IMR-90 (cell line): ENCODE results near the gene RYR3. TPM values are rescaled to one million over a fixed set of nuclear protein-coding genes. Genes with fewer than 3 reads are reported as not detected.
A peak's percentile ranks its signal among the peaks of the same experiment; 100 is the strongest.

Experiments
- ATAC-seq: fragments of 200-7000 bp; cut with Tn5 transposase; 2 replicates; pipeline ENCODE4 v1.9.1; 2020; ENCODE audit warnings: low read depth, mild to moderate bottlenecking, moderate library complexity
- BruUV-seq: library from RNA; stranded (reverse); fragments of 400-500 nt; replicated peaks from 2 replicates; lab custom pipeline; 2021; lab: Mats Ljungman, UMichigan
- CTCF ChIA-PET: fragments of 300-600 bp; formaldehyde crosslinking; extraction: SDS; loops from one replicate; lab custom pipeline; 2021; ENCODE audit warnings: antibody characterized with exemption; lab: Yijun Ruan, JAX
- POLR2A ChIA-PET: fragments of 300-600 bp; sonication (Branson Sonifier 250); formaldehyde crosslinking; loops from one replicate; lab custom pipeline; 2022; ENCODE audit warnings: antibody characterized with exemption; ENCODE audit not compliant: unreplicated experiment; lab: Charles Lee
- DNase-seq: peaks from one replicate; pipeline ENCODE4 v3.0.0; 2013
- H2AFZ ChIP-seq: replicated peaks from 2 replicates; pipeline ENCODE3; 2013; ENCODE audit warnings: low read length, mild to moderate bottlenecking; ENCODE audit not compliant: poor library complexity
- H2AK5ac ChIP-seq: 2 replicates; pipeline ENCODE4 v1.6.1; 2013; ENCODE audit warnings: low read depth, low read length, inconsistent platforms
- H2AK9ac ChIP-seq: replicated peaks from 2 replicates; pipeline ENCODE3; 2013; ENCODE audit warnings: mild to moderate bottlenecking, low read depth, low read length, moderate library complexity; ENCODE audit not compliant: poor library complexity
- H2BK120ac ChIP-seq: 2 replicates; pipeline ENCODE4 v1.6.1; 2013; ENCODE audit warnings: low read depth, low read length, inconsistent platforms
- H2BK15ac ChIP-seq: 3 replicates; pipeline ENCODE4 v1.6.1; 2013; ENCODE audit warnings: low read depth, low read length, inconsistent platforms
- H2BK20ac ChIP-seq: 2 replicates; pipeline ENCODE4 v1.6.1; 2013; ENCODE audit warnings: low read depth, mild to moderate bottlenecking, inconsistent platforms, low read length, moderate library complexity
- H2BK5ac ChIP-seq: 2 replicates; pipeline ENCODE4 v1.6.1; 2013; ENCODE audit warnings: mild to moderate bottlenecking, low read depth, low read length, inconsistent platforms; ENCODE audit not compliant: poor library complexity, severe bottlenecking
- H3K14ac ChIP-seq: replicated peaks from 2 replicates; pipeline ENCODE4 v1.6.1; 2013; ENCODE audit warnings: low read depth, low read length, inconsistent platforms
- H3K18ac ChIP-seq: 2 replicates; pipeline ENCODE4 v1.6.1; 2013; ENCODE audit warnings: low read depth, low read length, control low read depth
- H3K23ac ChIP-seq: 2 replicates; pipeline ENCODE4 v1.6.1; 2013; ENCODE audit warnings: low read depth, low read length, inconsistent platforms
- H3K27ac ChIP-seq: 2 replicates; pipeline ENCODE4 v1.5.1; 2013; ENCODE audit warnings: mild to moderate bottlenecking, control low read depth, low read length; ENCODE audit not compliant: insufficient read depth
- H3K27me3 ChIP-seq: 2 replicates; pipeline ENCODE4 v1.6.1; 2013; ENCODE audit warnings: low read length; ENCODE audit not compliant: control insufficient read depth, insufficient read depth
- H3K36me3 ChIP-seq: 2 replicates; pipeline ENCODE4 v1.6.1; 2013; ENCODE audit warnings: low read length, mixed read lengths; ENCODE audit not compliant: control insufficient read depth, insufficient read depth
- H3K4ac ChIP-seq: 2 replicates; pipeline ENCODE4 v1.6.1; 2013; ENCODE audit warnings: low read depth, low read length, inconsistent platforms
- H3K4me1 ChIP-seq: 2 replicates; pipeline ENCODE4 v1.6.1; 2013; ENCODE audit warnings: low read length, mixed read lengths; ENCODE audit not compliant: control insufficient read depth, insufficient read depth
- H3K4me2 ChIP-seq: 2 replicates; pipeline ENCODE4 v1.6.1; 2013; ENCODE audit warnings: low read depth, mild to moderate bottlenecking, control low read depth, low read length, moderate library complexity
- H3K4me3 ChIP-seq: 2 replicates; pipeline ENCODE4 v1.5.1; 2013; ENCODE audit warnings: low read depth, mild to moderate bottlenecking, control low read depth, low read length, moderate library complexity; ENCODE audit not compliant: insufficient read depth
- H3K56ac ChIP-seq: 2 replicates; pipeline ENCODE4 v1.6.1; 2013; ENCODE audit warnings: low read length, inconsistent platforms; ENCODE audit not compliant: insufficient read depth; ENCODE audit errors: extremely low read depth
- H3K79me1 ChIP-seq, 2 experiments: 2 replicates each; pipeline ENCODE4 v1.6.1; 2013; ENCODE audit warnings: low read length in 2 of 2, inconsistent platforms in 1 of 2, low read depth in 1 of 2
- H3K9ac ChIP-seq: 2 replicates; pipeline ENCODE4 v1.6.1; 2013; ENCODE audit warnings: low read depth, low read length, control low read depth
- H3K9me1 ChIP-seq: 2 replicates; pipeline ENCODE4 v1.6.1; 2013; ENCODE audit warnings: low read length, inconsistent platforms; ENCODE audit not compliant: insufficient read depth
- H3K9me3 ChIP-seq: 2 replicates; pipeline ENCODE4 v1.6.1; 2013; ENCODE audit warnings: low read length; ENCODE audit not compliant: control insufficient read depth, insufficient read depth
- H4K20me1 ChIP-seq: 2 replicates; pipeline ENCODE4 v1.6.1; 2013; ENCODE audit warnings: low read length, inconsistent platforms; ENCODE audit not compliant: insufficient read depth
- H4K5ac ChIP-seq: 2 replicates; pipeline ENCODE4 v1.6.1; 2013; ENCODE audit warnings: mild to moderate bottlenecking, low read depth, low read length, control low read depth
- H4K8ac ChIP-seq, 2 experiments: 2 replicates each; pipeline ENCODE4 v1.6.1; 2013; ENCODE audit warnings: low read depth in 2 of 2, low read length in 2 of 2, control low read depth in 1 of 2, inconsistent platforms in 1 of 2
- H4K91ac ChIP-seq: 2 replicates; pipeline ENCODE4 v1.6.1; 2013; ENCODE audit warnings: low read depth, low read length, inconsistent platforms; ENCODE audit not compliant: insufficient read depth
- CHD1 ChIP-seq: IDR thresholded peaks from 2 replicates; pipeline ENCODE4 v1.6.1; 2012; ENCODE audit warnings: low read depth, low read length, improper control_type of control experiment
- CTCF ChIP-seq: conservative IDR thresholded peaks from 2 replicates; pipeline ENCODE4 v1.5.1; 2012; ENCODE audit warnings: mild to moderate bottlenecking, low read depth, low read length, improper control_type of control experiment
- ELK1 ChIP-seq: fragments of 150-350 bp; IDR thresholded peaks from 2 replicates; pipeline ENCODE4 v1.6.1; 2016; ENCODE audit warnings: low read depth, mild to moderate bottlenecking, low read length, moderate library complexity, borderline replicate concordance
- MAFK ChIP-seq: IDR thresholded peaks from 2 replicates; pipeline ENCODE4 v1.6.1; 2012; ENCODE audit warnings: low read depth, low read length, improper control_type of control experiment
- NFE2L2 ChIP-seq: fragments of 150-350 bp; IDR thresholded peaks from 2 replicates; pipeline ENCODE4 v1.6.1; 2016; ENCODE audit warnings: low read depth, mild to moderate bottlenecking, low read length
- SMC3 ChIP-seq: fragments of 150-350 bp; IDR thresholded peaks from 2 replicates; pipeline ENCODE4 v1.6.1; 2016; ENCODE audit warnings: low read depth, mild to moderate bottlenecking, antibody characterized with exemption, low read length, moderate library complexity
- WGBS, 2 experiments: methylation state at CpG; one replicate each; pipeline versions ENCODE4 v1.1.5 to v1.1.7; 2013; ENCODE audit warnings: missing lambda C conversion rate in 2 of 2; ENCODE audit not compliant: insufficient read length in 1 of 2; ENCODE audit errors: extremely low coverage in 2 of 2; 5-methylcytosine and 5-hydroxymethylcytosine counted together
- dilution Hi-C: fragments of 300-500 bp; cut with HindIII; formaldehyde crosslinking; loops from one replicate; pipeline ENCODE4 v1.14.3; 2018; ENCODE audit warnings: low sequenced_read_pairs; ENCODE audit not compliant: unreplicated experiment
- in situ Hi-C: fragments of 300-500 bp; cut with MboI; formaldehyde crosslinking; loops from 3 replicates; pipeline ENCODE4 v1.14.3; 2019; ENCODE audit warnings: low sequenced_read_pairs, inconsistent platforms, mixed read lengths
- intact Hi-C: fragments of 100-400 bp; cut with micrococcal nuclease; formaldehyde crosslinking; loops from 2 replicates; pipeline ENCODE4 v1.10.0; 2022
- polyA plus RNA-seq, 3 experiments: library from polyadenylated mRNA; depleted of rRNA; stranded (reverse); fragments of >200 nt; gene quantifications; 2 replicates each; pipeline ENCODE4 v1.2.3, GENCODE V29; 2012; ENCODE audit warnings: low replicate concordance in 1 of 3
- total RNA-seq: library from RNA; depleted of rRNA; stranded (reverse); fragments of >200 nt; gene quantifications from 2 replicates; pipeline ENCODE4 v1.2.3, GENCODE V29; 2012

The RYR3 gene
- total and polyA plus RNA-seq, 2 of the 4 experiments (the other 2 are of a cell fraction), result 0.18 TPM; not detected in 1

GRCh38 chr15:33425142-33425541 lies 114.4 kb downstream of the RYR3 start:
- H2AK9ac ChIP-seq, result no peak overlapping the region
- no peak overlapping the region for H3K4me2 ChIP-seq
- no peak overlapping the region for H3K23ac ChIP-seq
- H3K9me1 ChIP-seq, result no peaks in the 10 kb centered on the region
- H3K79me1 ChIP-seq, result no peaks in the 10 kb centered on the region
- H3K4me1 ChIP-seq, result no peaks in the 10 kb centered on the region
- intact Hi-C loops, result no loop called here
- no CpG with 5 or more reads among the region's 3 CpGs for WGBS, 2 experiments
- no peak overlapping the region for H2BK15ac ChIP-seq
- H4K91ac ChIP-seq, result no peak overlapping the region
- H3K27ac ChIP-seq, result no peak overlapping the region
- H2AFZ ChIP-seq, result no peak overlapping the region
- ATAC-seq, result no peak
- no peak overlapping the region for H3K18ac ChIP-seq
- H2BK20ac ChIP-seq, result no peak overlapping the region
- in situ Hi-C loops, result no loop called here
- dilution Hi-C loops, result no loop called here
- no TSS peak for BruUV-seq
- no peak overlapping the region for H3K4me3 ChIP-seq
- H3K9me3 ChIP-seq, result no peaks in the 10 kb centered on the region
- no peak overlapping the region for H3K4ac ChIP-seq
- TF ChIP-seq MAFK (no peak), CTCF (no peak), SMC3 (no peak), ELK1 (no peak), NFE2L2 (no peak), CHD1 (no peak)
- H3K14ac ChIP-seq, result no peak overlapping the region
- H4K5ac ChIP-seq, result no peak overlapping the region
- no peak overlapping the region for H2AK5ac ChIP-seq
- no peak overlapping the region for H2BK5ac ChIP-seq
- H4K8ac ChIP-seq, result no peak overlapping the region
- H3K27me3 ChIP-seq, result peaks cover 2% of the 10 kb centered on the region
- H3K36me3 ChIP-seq, result no peaks in the 10 kb centered on the region
- H2BK120ac ChIP-seq, result no peak overlapping the region
- ChIA-PET CTCF (interaction anchor here (0.7 kb wide), 1 partner anchor 18 kb away, joined by 4 read pairs; no protein-coding TSS in a partner anchor), POLR2A (no interaction called here)
- H3K56ac ChIP-seq, result no peak overlapping the region
- peak; percentile 3 for DNase-seq
- no peaks in the 10 kb centered on the region for H4K20me1 ChIP-seq
- no peak overlapping the region for H3K9ac ChIP-seq
